Activated gamma-delta T cell treated with anti-CD3 and anti-CD28 coated beads, Interleukin-2, amount 50 U/mL, for 16 hours (primary cell): ENCODE measurements around the gene ZNF582.

ENCODE experiments used
- DNase-seq: peaks from one replicate; pipeline ENCODE4 v3.0.0-alpha.2; 2020; ENCODE audit warnings: low read depth

The ZNF582 gene

DNA sequence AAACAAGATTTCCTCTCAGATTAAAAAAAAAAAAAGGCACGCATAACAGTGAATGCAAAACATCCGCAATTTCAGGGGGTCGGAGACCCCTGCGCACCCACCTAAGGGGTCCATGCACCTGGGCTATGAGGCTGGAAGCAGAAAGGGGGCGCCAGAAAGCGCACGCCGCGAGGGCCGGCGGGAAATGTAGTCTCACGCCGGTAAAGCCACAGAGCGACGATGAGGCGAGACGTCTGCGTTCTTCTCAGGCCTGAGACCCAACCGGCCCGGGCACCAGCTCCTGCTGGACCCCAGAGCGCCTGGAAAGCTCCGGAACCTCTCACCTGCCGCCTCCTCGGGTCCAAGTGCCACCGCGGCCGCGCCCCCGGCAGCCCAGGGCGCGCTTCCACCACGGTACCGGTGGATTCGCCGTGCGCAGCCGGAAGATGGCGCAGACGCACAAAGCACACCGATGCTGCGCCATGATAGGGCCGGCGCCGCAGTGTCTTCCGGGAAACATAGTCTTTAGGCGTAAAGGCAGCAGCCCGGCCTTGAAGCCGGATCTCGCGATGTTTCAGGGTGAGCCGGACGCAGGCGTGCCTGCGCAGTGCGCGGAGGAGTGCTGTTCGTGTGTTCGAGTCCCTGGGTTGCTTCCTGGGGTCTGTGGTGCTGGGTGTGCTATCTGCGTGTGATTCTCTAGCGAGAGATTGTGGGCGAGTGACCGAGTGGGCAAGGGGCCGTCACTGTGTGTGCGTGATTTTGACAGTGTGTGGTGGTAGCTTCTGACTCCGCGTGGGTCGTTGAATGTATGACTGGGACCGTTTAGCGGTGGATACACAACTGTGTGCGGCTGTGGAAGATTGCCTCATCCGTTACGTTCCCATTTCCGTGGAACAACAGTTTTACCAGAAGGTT, at the start of gene ZNF582:
ZNF582 (minus strand) TSS at position 416 of the 894 bp plus-strand sequence. CDS start 1,782 bp downstream, outside the sequence.
- peak; percentile 85 for DNase-seq

- DNase-seq, result no peak
Measured at GRCh38 chr19:56441206-56441792, 48.0 kb upstream of the ZNF582 start.

GRCh38 chr19:56423985-56424353, 30.6 kb upstream of the ZNF582 start:
- no peak for DNase-seq

DNA sequence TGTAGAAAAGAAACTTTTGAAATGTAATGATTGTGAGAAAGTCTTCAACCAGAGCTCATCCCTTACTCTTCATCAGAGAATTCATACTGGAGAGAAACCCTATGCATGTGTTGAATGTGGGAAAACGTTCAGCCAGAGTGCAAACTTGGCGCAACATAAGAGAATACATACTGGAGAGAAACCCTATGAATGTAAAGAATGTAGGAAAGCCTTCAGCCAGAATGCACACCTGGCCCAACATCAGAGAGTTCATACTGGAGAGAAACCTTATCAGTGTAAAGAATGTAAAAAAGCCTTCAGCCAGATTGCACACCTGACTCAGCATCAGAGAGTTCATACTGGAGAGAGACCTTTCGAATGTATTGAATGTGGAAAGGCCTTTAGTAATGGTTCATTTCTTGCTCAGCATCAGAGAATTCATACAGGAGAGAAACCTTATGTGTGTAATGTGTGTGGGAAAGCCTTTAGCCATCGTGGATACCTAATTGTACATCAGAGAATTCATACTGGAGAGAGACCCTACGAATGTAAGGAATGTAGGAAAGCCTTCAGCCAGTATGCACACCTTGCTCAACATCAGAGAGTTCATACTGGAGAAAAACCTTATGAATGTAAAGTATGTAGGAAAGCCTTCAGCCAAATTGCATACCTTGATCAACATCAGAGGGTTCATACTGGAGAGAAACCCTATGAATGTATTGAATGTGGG, 30.1 kb upstream of the ZNF582 start:
- no peak for DNase-seq

GRCh38 chr19:56405062-56405461, 11.7 kb upstream of the ZNF582 start:
- DNase-seq, result no peak

- no peak for DNase-seq
Measured at GRCh38 chr19:56404705-56405056, 11.3 kb upstream of the ZNF582 start.

DNA sequence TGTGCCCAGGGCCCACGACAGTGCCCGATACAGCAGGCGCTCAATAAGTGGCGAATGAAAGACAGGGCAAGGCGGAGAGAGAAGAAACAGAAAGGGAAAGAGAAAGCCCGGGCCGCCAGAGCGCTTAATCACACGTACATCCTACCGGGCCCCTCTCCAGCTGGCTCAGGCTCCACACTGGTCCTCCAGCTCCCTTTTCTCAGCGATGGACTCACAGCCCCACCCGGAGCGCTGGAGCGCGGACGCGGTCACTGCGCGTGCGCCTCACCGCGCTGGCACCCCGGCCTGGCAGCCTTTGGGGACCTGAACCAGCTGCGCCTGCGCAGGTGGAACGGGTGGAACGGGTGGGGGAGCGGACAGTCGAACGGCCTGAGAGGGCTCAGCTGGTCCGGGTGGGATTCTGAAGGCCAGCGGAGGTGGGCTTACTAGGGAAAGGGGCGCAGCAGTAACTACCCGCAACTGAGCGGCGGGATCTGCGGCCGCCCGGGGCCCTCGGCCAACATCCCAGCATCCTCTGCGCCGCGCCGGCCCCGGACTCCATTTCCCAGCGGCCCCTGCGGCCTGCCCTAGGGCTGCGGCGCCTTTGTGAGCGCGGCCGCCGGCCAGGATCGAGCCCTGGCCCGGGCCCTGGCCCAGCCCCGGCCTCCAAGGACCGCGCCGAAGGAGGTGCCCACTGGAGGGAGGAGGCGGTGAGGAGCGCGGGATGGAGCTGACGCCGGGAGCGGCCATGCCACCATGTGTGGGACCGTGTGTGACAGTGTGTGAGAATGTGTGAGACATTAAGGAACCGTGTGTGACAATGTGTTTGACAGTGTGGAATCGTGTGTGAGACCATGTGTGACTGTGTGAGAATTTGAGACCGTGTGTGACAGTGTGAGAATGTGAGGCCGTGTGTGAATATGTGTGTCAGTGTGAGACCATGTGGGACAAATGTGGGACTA, 10.7 kb upstream of the ZNF582 start, which contains the start of gene ZNF583:
ZNF583 (plus strand) TSS at position 569 of the 941 bp plus-strand sequence. CDS start 2,783 bp downstream, outside the sequence.
- peak; percentile 83 for DNase-seq

GRCh38 chr19:56403261-56403660, 9.9 kb upstream of the ZNF582 start:
- DNase-seq, result no peak

- no peak for DNase-seq
Measured at GRCh38 chr19:56400485-56400884, 7.2 kb upstream of the ZNF582 start.

GRCh38 chr19:56398809-56399208, 5.5 kb upstream of the ZNF582 start:
- no peak for DNase-seq

DNA sequence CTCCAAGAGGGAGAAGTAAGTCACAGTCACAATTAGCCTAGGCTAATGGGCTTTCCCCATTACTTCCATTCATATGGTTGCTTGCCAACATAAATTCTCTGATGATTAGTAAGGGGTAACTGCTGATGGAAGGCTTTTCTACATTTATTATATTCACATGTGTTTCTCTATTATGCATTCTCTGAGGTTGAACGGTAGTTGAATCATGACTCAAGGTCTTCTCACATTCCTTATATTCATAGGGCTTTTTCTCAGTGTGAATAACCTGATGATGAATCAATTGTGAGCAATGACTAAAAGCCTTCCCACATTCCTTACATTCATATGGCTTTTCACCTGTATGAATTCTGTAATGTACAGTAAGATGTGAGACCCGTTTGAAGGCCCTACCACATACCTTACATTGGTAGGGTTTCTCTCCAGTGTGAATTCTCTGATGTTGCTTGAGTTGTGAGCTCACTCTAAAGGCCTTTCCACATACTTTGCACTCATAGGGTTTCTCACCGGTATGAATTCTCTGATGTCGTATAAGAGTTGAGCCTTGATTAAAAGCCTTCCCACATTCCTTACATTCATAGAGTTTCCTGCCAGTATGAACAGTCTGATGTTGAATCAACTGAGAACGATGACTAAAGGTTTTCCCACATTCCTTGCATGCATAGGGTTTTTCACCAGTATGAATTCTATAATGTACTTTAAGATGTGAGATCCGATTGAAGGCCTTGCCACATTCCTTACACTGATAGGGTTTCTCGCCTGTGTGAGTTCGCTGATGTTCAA, 9.3 kb downstream of the ZNF582 start:
- DNase-seq, result no peak

DNA sequence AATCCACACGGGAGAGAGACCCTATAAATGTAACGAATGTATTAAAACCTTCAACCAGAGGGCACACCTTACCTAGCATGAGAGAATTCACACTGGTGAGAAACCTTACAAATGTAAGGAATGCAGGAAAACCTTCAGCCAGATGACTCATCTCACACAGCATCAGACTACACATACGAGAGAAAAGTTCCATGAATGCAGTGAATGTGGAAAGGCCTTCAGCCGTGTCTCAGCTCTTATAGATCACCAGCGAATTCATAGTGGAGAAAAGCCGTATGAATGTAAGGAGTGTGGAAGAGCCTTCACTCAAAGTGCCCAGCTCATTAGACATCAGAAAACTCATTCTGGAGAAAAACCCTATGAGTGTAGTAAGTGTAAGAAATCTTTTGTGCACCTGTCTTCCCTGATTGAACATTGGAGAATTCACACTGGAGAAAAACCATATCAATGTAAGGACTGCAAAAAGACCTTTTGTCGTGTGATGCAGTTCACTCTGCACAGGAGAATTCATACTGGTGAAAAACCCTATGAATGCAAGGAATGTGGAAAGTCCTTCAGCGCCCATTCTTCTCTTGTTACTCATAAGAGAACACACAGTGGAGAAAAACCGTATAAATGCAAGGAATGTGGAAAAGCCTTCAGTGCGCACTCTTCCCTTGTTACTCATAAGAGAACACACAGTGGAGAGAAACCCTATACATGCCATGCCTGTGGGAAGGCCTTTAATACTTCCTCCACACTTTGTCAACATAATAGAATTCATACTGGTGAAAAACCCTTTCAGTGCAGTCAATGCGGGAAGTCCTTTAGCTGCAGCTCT, 16.0 kb downstream of the ZNF582 start:
- DNase-seq, result no peak

GRCh38 chr19:56372281-56372680, 21.1 kb downstream of the ZNF582 start:
- no peak for DNase-seq

- DNase-seq, result no peak
Measured at GRCh38 chr19:56369886-56370676, 23.3 kb downstream of the ZNF582 start.

DNA sequence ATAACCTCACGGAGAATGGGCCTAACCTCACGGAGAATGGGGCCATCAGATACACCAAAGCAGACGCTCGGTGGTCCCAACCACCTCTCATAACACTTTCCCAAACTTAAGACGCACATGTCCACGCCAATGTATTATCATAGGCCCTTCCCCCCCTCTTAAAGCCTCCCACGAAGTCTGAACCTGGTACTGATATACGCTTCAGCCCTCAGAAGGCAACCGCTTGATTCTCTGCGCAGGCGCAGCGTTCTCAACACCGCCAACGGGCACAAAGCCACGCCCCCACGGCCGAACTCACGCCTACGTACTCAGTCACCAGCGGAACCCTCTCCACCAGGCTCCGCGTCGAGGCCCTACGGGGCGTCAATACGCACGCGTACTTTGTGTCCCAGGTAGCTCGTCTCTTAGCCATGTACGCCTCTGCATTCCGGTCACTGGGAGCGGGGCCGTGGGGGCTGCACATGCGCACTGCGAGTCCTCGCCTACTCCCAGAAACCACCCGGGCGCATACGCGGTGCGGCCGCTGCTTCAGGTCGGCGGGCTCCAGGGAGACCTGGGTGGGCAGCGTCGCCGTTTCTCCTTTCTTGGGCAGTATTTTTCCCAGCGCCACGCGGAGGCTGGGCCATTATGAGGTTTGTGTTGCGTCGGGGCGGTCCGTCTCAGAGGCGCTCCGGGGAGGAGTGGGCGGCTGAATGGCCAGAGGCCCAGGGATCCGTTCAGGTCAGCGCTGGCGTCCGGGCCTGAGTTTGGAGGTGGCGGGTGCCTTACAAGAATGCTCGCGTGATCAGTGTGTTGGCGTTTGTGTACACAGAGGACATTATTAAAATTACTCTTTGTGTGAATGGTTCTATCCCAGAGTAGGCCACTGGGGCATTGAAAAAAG, 25.3 kb downstream of the ZNF582 start:
- peak; percentile 70 for DNase-seq

GRCh38 chr19:56360841-56361240, 32.5 kb downstream of the ZNF582 start:
- DNase-seq, result no peak

DNA sequence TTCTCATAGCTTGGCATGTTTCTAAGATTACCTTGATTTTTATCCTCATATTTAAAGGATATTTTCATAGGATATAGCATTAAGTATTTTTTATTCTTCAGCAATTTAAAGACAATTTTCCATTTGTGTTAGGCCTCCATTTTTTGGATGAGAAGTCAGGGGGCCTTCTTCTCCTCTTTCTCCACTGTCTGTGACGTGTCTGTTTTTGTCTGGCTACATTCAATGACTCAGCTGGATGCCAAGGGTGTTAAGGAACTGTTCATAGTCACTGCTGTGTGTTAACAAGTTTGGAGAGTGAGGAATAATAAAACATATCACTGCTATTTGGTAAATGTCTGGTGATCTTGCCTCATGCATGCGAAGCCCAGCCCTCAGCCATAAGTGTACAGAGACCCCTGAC, 36.4 kb downstream of the ZNF582 start:
- DNase-seq, result no peak

DNA sequence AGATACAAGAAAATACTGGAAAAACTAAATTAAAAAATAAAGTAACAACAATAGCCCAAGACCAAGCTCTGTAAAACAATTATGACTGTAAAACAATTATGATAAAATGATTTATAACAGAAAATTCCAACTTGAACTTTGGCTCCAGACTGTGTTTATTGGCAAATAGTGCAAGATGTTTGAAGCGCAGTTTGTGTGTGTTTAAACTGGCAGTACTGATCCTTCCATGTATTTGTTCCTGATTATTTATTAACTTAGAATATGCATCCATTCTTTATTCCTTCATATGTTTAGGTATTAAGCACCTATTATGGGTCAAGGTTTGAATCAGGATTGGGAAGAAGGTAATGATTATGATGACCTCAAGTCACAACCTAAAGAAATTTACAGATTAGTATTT, 37.8 kb downstream of the ZNF582 start:
- no peak for DNase-seq
